WTC11 (cell line): ENCODE measurements around the gene KIAA1671.

Experiments used
- CREB1 ChIP-seq: sonication (generic); formaldehyde crosslinking; IDR thresholded peaks from 2 replicates; pipeline ENCODE4 v1.8.0; 2023; ENCODE audit warnings: mild to moderate bottlenecking, missing genetic modification reagents
- CREM ChIP-seq: sonication (generic); formaldehyde crosslinking; IDR thresholded peaks from 2 replicates; pipeline ENCODE4 v1.8.1; 2022; ENCODE audit warnings: mild to moderate bottlenecking, missing genetic modification reagents, moderate library complexity
- FOXJ3 ChIP-seq: sonication (generic); formaldehyde crosslinking; IDR thresholded peaks from 2 replicates; pipeline ENCODE4 v1.9.0; 2021; ENCODE audit warnings: missing genetic modification reagents, mild to moderate bottlenecking, borderline replicate concordance
- KAT7 ChIP-seq: sonication (generic); formaldehyde crosslinking; IDR thresholded peaks from 2 replicates; pipeline ENCODE4 v1.8.1; 2023; ENCODE audit warnings: missing genetic modification reagents, mild to moderate bottlenecking, borderline replicate concordance
- NFYB ChIP-seq: sonication (generic); formaldehyde crosslinking; conservative IDR thresholded peaks from 2 replicates; pipeline ENCODE4 v1.8.0; 2022; ENCODE audit warnings: low read depth, missing genetic modification reagents
- RELA ChIP-seq: sonication (generic); formaldehyde crosslinking; IDR thresholded peaks from 2 replicates; pipeline ENCODE4 v1.8.1; 2022; ENCODE audit warnings: missing genetic modification reagents, mild to moderate bottlenecking, borderline replicate concordance
- SP1 ChIP-seq: sonication (generic); formaldehyde crosslinking; conservative IDR thresholded peaks from 2 replicates; pipeline ENCODE4 v1.8.1; 2022; ENCODE audit warnings: missing genetic modification reagents
- TEAD4 ChIP-seq: sonication (generic); formaldehyde crosslinking; IDR thresholded peaks from 2 replicates; pipeline ENCODE4 v1.8.0; 2022; ENCODE audit warnings: mild to moderate bottlenecking, missing genetic modification reagents
- TP53 ChIP-seq: sonication (generic); formaldehyde crosslinking; IDR thresholded peaks from 2 replicates; pipeline ENCODE4 v1.8.1; 2023; ENCODE audit warnings: mild to moderate bottlenecking, missing genetic modification reagents
- TF ChIP-seq, protein P1 (sequence below): fragments of 200-600 bp; IDR thresholded peaks from 2 replicates; pipeline ENCODE4 v1.8.0; 2022; ENCODE audit warnings: antibody characterized with exemption
- TF ChIP-seq, protein P2 (sequence below): sonication (generic); formaldehyde crosslinking; IDR thresholded peaks from 2 replicates; pipeline ENCODE4 v1.8.0; 2022; ENCODE audit warnings: mild to moderate bottlenecking, missing genetic modification reagents
- TF ChIP-seq, protein P3 (sequence below): sonication (generic); formaldehyde crosslinking; IDR thresholded peaks from 2 replicates; pipeline ENCODE4 v1.8.0; 2022; ENCODE audit warnings: mild to moderate bottlenecking, missing genetic modification reagents
- TF ChIP-seq, protein P4 (sequence below): sonication (generic); formaldehyde crosslinking; IDR thresholded peaks from 2 replicates; pipeline ENCODE4 v1.8.0; 2023; ENCODE audit warnings: mild to moderate bottlenecking, missing genetic modification reagents

DNA sequence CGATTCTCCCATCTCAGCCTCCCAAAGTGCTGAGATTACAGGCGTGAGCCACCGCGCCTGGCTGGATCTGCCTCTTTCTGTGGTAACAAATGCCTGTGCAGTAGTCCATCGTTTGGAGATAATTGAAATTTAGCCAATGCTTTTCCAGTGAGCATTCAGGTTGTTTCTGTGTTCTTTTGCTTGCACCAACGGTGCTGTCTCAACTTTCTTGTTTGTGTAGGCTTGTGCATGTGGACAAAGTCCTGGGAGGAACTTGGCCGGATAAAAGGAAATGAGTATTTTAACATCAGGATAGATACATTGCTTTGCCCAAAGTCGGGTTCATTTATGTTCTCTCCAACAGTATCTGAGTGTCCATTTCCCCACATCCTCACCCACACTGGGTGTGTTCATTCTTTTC, 85.7 kb downstream of the KIAA1671 start:
- TF ChIP-seq FOXJ3 (CRISPR knock-in tag): no peak
- no peak for TF ChIP-seq TEAD4 (CRISPR knock-in tag)
- TF ChIP-seq, protein P1, sequence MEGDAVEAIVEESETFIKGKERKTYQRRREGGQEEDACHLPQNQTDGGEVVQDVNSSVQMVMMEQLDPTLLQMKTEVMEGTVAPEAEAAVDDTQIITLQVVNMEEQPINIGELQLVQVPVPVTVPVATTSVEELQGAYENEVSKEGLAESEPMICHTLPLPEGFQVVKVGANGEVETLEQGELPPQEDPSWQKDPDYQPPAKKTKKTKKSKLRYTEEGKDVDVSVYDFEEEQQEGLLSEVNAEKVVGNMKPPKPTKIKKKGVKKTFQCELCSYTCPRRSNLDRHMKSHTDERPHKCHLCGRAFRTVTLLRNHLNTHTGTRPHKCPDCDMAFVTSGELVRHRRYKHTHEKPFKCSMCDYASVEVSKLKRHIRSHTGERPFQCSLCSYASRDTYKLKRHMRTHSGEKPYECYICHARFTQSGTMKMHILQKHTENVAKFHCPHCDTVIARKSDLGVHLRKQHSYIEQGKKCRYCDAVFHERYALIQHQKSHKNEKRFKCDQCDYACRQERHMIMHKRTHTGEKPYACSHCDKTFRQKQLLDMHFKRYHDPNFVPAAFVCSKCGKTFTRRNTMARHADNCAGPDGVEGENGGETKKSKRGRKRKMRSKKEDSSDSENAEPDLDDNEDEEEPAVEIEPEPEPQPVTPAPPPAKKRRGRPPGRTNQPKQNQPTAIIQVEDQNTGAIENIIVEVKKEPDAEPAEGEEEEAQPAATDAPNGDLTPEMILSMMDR: no peak
- no peak for TF ChIP-seq RELA
- TF ChIP-seq, protein P2, sequence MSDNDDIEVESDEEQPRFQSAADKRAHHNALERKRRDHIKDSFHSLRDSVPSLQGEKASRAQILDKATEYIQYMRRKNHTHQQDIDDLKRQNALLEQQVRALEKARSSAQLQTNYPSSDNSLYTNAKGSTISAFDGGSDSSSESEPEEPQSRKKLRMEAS (CRISPR knock-in tag): no peak
- no peak for TF ChIP-seq KAT7
- TF ChIP-seq CREB1 (CRISPR knock-in tag): no peak
- no peak for TF ChIP-seq NFYB
- TF ChIP-seq, protein P3, sequence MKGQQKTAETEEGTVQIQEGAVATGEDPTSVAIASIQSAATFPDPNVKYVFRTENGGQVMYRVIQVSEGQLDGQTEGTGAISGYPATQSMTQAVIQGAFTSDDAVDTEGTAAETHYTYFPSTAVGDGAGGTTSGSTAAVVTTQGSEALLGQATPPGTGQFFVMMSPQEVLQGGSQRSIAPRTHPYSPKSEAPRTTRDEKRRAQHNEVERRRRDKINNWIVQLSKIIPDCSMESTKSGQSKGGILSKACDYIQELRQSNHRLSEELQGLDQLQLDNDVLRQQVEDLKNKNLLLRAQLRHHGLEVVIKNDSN: no peak
- no peak for TF ChIP-seq CREM (CRISPR knock-in tag)
- no peak for TF ChIP-seq SP1 (CRISPR knock-in tag)
- TF ChIP-seq TP53 (CRISPR knock-in tag): no peak
- TF ChIP-seq, protein P4, sequence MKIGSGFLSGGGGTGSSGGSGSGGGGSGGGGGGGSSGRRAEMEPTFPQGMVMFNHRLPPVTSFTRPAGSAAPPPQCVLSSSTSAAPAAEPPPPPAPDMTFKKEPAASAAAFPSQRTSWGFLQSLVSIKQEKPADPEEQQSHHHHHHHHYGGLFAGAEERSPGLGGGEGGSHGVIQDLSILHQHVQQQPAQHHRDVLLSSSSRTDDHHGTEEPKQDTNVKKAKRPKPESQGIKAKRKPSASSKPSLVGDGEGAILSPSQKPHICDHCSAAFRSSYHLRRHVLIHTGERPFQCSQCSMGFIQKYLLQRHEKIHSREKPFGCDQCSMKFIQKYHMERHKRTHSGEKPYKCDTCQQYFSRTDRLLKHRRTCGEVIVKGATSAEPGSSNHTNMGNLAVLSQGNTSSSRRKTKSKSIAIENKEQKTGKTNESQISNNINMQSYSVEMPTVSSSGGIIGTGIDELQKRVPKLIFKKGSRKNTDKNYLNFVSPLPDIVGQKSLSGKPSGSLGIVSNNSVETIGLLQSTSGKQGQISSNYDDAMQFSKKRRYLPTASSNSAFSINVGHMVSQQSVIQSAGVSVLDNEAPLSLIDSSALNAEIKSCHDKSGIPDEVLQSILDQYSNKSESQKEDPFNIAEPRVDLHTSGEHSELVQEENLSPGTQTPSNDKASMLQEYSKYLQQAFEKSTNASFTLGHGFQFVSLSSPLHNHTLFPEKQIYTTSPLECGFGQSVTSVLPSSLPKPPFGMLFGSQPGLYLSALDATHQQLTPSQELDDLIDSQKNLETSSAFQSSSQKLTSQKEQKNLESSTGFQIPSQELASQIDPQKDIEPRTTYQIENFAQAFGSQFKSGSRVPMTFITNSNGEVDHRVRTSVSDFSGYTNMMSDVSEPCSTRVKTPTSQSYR (CRISPR knock-in tag): no peak
